HFF-Myc (cell line): ENCODE measurements around the gene MAB21L2.

Experiments
- DNase-seq: peaks from one replicate; pipeline ENCODE4 v3.0.0-alpha.2; 2011; ENCODE audit warnings: low read depth; ENCODE audit errors: extremely low read depth
- H3K4me3 ChIP-seq: replicated peaks from 2 replicates; pipeline ENCODE4 v1.5.1; 2011; ENCODE audit warnings: low read depth, mild to moderate bottlenecking, control low read depth, low read length
- TF ChIP-seq, protein P1 (sequence below): IDR thresholded peaks from 2 replicates; pipeline ENCODE4 v1.5.1; 2012; ENCODE audit warnings: mild to moderate bottlenecking, low read depth, low read length, control low read depth; ENCODE audit errors: missing control alignments

The MAB21L2 gene

GRCh38 chr4:150581641-150582051 is 305 bp upstream of the MAB21L2 start:
- TF ChIP-seq, protein P1, sequence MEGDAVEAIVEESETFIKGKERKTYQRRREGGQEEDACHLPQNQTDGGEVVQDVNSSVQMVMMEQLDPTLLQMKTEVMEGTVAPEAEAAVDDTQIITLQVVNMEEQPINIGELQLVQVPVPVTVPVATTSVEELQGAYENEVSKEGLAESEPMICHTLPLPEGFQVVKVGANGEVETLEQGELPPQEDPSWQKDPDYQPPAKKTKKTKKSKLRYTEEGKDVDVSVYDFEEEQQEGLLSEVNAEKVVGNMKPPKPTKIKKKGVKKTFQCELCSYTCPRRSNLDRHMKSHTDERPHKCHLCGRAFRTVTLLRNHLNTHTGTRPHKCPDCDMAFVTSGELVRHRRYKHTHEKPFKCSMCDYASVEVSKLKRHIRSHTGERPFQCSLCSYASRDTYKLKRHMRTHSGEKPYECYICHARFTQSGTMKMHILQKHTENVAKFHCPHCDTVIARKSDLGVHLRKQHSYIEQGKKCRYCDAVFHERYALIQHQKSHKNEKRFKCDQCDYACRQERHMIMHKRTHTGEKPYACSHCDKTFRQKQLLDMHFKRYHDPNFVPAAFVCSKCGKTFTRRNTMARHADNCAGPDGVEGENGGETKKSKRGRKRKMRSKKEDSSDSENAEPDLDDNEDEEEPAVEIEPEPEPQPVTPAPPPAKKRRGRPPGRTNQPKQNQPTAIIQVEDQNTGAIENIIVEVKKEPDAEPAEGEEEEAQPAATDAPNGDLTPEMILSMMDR: no peak
- H3K4me3 ChIP-seq: no peak overlapping the region

GRCh38 chr4:150582873-150583286 is 929 bp downstream of the MAB21L2 start:
- TF ChIP-seq, protein P1: no peak
- peak overlapping the region; percentile 34 for H3K4me3 ChIP-seq
- DNase-seq: no peak

More at GRCh38 chr4:150581641-150582051, 305 bp upstream of the MAB21L2 start:
- no peak for DNase-seq

- TF ChIP-seq, protein P1: no peak
- peak overlapping the region; percentile 34 for H3K4me3 ChIP-seq
- DNase-seq: no peak
These were observed 1.5 kb downstream of the MAB21L2 start for GRCh38 chr4:150583287-150584110.

DNA sequence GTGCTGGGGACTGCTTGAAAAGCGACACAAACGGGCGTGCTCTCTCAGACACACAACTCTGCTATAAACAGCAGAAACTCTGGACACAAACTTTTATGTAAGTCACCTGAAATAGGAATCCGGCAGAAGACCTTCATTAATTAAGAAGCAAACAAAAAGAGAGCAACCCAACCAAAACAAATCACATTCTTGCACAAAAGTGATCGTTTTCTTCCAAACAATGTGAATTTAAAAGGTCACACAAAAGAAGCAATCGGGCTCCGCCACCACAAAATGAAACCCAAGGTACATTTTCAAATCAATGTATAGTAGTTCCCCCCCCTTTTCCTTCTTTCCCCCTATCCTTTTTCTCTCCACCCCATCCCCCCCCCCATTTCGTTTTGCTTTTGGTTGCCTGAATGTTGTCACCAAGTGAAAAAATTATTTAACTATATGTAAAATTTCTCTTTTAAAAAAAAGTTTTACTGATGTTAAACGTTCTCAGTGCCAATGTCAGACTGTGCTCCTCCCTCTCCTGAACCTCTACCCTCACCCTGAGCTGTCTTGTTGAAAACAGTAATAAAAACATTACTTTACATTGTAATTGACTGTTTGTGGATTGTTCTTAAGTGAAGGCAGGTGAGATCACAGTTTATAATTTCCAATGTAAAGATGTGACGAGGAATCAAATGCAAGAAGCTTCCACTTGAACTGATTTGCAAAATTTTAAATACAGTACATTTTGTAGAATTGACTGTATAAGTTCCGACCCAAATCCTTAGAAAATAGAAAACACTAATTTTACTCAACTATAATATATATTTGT is 2.4 kb downstream of the MAB21L2 start:
- TF ChIP-seq, protein P1: no peak
- H3K4me3 ChIP-seq: no peak overlapping the region; the same call in 1 of the 2 replicates
- no peak for DNase-seq

GRCh38 chr4:150585611-150586010 is 3.7 kb downstream of the MAB21L2 start:
- no peak overlapping the region for H3K4me3 ChIP-seq
- DNase-seq: no peak
- TF ChIP-seq, protein P1: no peak

- H3K4me3 ChIP-seq: no peak overlapping the region
- TF ChIP-seq, protein P1: no peak
These were observed 4.3 kb downstream of the MAB21L2 start for GRCh38 chr4:150586162-150586810.

More at GRCh38 chr4:150586162-150586810, 4.3 kb downstream of the MAB21L2 start:
- no peak for DNase-seq
